NCI-H187 treated with DMSO at 0.1 percent for 48 hours (cell line): ENCODE data around the gene MCUB.
"Not testable (repeated sequence)": the region's sequence is repeated elsewhere in the genome, so short reads cannot be mapped to it uniquely, and the experiment has no call there.

Experiments
- DNase-seq: peaks from one replicate; lab custom pipeline; 2025; lab: John Stamatoyannopoulos, UW

MCUB gene

GRCh38 chr4:109631532-109632108 is 71.6 kb downstream of the MCUB start:
- no peak for DNase-seq

DNA sequence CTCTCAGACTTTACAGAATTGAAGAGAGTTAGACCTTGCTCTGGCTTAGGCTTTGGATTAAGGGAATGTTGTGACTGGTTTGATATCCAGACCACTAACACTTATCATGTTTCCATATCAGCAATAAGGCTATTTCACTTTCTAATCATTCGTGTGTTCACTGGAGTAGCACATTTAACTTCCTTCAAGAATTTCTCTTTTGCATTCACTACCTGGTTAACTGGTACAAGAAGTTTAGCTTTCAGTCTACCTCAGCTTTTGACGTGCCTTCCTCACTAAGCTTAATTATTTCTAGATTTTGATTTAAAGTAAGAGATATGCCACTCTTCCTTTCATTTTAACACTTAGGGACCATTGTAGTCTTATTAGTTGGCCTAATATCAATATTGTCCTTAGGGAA is 80.6 kb downstream of the MCUB start:
- no peak for DNase-seq

GRCh38 chr4:109645874-109646710 is 86.0 kb downstream of the MCUB start:
- DNase-seq, result no peak

- DNase-seq, result no peak
These were observed 88.4 kb downstream of the MCUB start for GRCh38 chr4:109648266-109648996.

- no peak for DNase-seq
These were observed 89.0 kb downstream of the MCUB start for GRCh38 chr4:109648997-109649575.

- DNase-seq, result no peak
These were observed 89.8 kb downstream of the MCUB start for GRCh38 chr4:109649872-109650271.

DNA sequence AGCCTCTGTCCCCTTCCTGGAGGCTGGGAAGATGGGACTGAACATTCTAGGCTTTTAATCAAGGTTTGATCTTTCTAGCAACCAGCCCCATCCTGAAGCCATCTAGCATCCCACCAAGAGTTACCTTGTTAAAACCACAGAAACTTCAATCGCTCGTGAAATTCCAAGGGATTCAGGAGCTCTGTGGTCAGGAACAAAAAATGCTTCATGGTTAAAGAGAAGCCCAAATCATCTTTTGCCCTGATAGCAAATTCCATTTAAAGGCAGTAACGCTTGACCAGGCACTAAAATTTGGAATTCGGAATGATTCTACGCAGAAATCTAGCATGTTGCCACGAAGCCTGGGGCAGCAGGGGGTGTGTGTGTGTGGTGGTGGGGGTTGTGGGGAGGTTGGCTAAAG is 95.3 kb downstream of the MCUB start:
- DNase-seq, result no peak

GRCh38 chr4:109657854-109658418 is 97.9 kb downstream of the MCUB start:
- no peak for DNase-seq

DNA sequence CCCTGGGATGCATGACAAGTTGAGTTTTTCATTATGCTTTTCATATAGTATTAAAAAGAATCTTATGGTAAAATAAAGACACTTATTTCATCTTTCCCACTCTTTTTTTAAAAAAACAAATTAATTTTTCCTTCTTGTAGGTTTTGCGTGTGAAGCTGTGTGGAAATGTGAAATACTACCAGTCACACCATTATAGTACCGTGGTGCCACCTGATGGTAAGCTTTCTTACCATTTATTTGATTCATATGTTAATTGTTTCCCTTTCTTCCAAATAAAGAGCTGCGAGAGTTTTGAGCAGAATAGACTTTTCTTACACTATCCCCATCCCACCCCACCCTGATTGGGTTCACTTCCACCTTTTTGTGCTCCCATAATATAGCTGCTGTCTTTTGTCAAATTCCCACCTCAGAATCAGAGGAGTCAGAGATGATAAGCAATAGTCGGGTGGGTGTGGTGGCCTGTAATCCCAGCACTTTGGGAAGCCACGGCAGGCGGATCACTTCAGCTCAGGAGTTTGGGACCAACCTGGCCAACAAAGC is 98.9 kb downstream of the MCUB start:
- no peak for DNase-seq

GRCh38 chr4:109662116-109662515 is 102.1 kb downstream of the MCUB start:
- no peak for DNase-seq

DNA sequence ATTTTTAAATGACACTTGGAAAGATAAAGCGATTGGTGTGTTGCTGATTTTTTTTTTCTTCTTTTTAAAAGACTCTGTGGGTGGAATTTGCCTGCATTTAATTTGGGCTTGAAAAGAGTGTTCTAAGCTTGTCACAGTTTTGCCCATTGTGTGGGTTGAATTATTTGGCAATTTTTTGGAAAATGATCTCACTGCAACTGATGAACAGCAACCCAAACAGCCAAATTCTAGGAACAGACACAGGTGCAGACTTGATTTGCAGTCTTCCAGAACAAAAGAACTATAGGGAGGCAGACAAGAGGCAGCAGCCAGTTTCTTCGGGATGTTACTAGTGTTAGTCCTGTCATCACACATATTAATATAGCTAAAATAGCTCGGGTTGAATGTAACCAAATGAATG is 102.7 kb downstream of the MCUB start:
- DNase-seq, result no peak

- DNase-seq, result no peak
These were observed 105.9 kb downstream of the MCUB start for GRCh38 chr4:109665783-109666485.

GRCh38 chr4:109671350-109671749 is 111.3 kb downstream of the MCUB start:
- no peak for DNase-seq

GRCh38 chr4:109672169-109672930 is 112.3 kb downstream of the MCUB start:
- no peak for DNase-seq

GRCh38 chr4:109673303-109673702 is 113.3 kb downstream of the MCUB start:
- DNase-seq, result no peak

- no peak for DNase-seq
These were observed 115.1 kb downstream of the MCUB start for GRCh38 chr4:109675181-109675580.

- no peak for DNase-seq
These were observed 115.8 kb downstream of the MCUB start for GRCh38 chr4:109675843-109676242.

- DNase-seq, result no peak
These were observed 116.8 kb downstream of the MCUB start for GRCh38 chr4:109676886-109677285.

DNA sequence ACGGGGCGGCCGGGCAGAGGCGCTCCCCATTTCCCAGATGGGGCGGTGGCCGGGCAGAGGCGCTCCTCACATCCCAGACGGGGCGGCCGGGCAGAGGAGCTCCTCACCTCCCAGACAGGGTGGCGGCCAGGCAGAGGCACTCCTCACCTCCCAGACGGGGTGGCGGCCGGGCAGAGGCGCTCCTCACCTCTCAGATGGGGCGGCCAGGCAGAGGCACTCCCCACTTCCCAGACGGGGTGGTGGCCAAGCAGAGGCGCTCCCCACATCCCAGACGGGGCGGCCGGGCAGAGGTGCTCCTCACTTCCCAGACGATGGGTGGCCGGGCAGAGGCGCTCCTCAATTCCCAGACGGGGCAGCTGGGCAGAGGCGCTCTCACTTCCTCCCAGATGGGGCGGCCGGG is 118.4 kb downstream of the MCUB start:
- not testable (repeated sequence) for DNase-seq

- DNase-seq, result not testable (repeated sequence)
These were observed 118.9 kb downstream of the MCUB start for GRCh38 chr4:109678925-109679324.

GRCh38 chr4:109682875-109683274 is 122.8 kb downstream of the MCUB start:
- no peak for DNase-seq
